ENCODE measurements around the gene RABEPK. TPM values are rescaled to one million over a fixed set of nuclear protein-coding genes. Genes with fewer than 3 reads are reported as not detected.
"Not testable (repeated sequence)": the region's sequence is repeated elsewhere in the genome, so short reads cannot be mapped to it uniquely, and the experiment has no call there.

RABEPK gene
- total RNA-seq, 1 donor from 2014 or later = 34.0 TPM

DNA sequence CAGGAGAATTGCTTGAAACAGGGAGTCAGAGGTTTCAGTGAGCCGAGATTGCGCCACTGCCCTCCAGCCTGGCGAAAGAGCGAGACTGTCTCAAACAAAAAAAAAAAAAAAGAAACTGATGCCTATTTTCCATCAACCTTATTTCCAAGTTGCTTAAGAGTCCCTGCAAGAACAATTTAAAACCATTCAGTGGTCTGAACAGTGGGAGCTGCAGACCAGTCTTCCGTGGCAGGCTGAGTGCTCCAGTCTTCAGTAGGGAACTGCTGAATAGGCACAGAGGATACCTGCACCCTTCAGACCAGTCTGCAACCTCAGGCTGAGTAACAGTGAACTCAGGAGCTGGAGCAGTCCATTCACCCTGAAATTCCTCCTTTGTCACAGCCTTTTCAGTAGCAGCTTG is 5.9 kb upstream of the RABEPK start:
- not testable (repeated sequence) for DNase-seq (ENCODE audit: low read depth, low spot score)

DNA sequence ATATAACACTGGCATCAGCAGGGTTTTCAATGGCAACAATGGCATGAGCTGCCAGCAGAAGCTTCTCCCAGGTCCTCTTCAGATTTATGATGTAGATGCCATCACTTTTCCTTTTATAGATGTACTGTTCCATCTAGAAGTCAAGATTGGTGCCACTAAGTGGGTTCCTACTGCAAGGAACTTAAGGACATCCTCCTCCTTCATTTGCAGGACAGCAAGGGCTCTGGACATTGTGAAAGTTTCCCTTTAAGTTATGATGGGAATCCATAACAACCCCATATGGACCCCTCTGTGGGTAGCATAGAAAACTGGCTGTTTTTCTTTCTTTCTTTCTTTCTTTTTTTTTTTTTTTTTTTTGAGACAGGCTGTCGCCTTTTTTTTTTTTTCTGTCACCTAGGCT is 4.8 kb upstream of the RABEPK start:
- not testable (repeated sequence) for DNase-seq (ENCODE audit: low read depth, low spot score)

DNA sequence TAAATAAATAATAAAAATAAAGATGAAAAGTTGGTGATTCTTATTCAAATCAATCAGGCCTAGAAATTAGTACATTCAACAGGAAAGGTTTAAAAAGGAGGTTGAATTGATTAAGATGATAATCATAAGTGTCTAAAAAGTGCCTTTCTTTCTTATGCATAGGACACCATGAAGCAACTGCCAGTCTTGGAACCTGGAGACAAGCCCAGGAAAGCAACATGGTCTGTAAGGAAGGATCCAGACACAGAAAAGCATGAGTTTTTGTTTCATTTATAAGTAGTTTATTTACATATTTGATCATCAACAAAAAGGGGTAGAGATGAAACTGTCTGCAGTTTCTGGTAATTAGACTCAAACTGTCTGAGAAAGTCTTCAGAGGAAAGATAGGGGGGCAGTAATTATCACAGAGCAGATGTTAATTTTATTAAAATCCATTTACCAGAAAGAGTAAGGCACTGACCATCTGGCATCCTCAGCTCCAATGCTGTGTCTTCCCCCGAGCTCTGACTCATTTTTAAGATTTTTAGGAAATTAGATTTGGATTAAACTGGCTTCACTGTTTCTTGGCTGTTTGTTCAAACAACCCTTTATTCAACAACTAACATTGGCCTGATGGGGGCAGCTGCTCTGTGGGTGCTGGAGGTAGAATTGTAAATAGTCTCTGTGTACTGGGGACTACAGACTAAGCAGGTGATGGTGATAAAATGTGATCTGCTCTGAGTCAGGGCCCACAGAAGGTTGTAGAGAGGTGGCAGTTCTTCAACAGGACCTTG is 2.7 kb downstream of the RABEPK start:
- no peak for DNase-seq (ENCODE audit: low read depth, low spot score)

DNA sequence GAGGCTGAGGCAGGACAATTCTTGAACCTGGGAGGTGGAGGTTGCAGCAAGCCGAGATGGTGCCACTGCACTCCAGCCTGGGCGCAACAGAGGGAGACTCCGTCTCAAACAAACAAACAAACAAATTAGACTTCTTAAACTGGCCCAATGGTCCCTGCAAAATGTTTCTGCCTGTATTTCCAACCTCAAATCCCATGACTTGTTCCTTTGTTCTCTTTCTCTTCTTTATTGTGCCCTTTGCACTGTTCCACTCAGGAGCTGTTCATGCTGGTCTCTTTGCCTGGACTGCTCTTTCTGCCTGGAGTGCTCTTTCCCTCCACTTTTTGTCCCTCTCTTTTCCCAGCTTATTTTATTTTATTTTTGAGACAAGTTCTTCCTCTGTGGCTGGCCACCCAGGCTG is 4.1 kb downstream of the RABEPK start:
- no peak for DNase-seq (ENCODE audit: low read depth, low spot score)

DNA sequence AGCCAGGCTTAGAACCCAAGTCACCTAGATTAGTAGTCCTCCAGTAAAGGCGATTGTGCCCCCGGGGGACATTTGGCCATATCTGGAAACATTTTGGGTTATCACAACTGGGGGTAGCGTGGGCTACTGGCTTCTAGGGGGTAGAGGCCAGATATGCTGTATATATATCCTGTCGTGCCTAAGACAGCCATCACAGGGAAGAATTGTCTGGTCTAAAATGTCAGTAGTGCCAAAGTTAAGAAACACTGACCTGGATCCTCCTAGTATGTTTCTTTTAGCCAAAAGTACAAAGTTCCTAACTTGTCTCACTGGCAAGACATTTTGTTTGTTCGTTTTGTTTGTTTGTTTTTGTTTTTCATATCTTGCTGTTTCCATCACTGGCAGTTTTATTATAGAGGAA is 13.8 kb downstream of the RABEPK start:
- DNase-seq (ENCODE audit: low read depth, low spot score) = no peak

DNA sequence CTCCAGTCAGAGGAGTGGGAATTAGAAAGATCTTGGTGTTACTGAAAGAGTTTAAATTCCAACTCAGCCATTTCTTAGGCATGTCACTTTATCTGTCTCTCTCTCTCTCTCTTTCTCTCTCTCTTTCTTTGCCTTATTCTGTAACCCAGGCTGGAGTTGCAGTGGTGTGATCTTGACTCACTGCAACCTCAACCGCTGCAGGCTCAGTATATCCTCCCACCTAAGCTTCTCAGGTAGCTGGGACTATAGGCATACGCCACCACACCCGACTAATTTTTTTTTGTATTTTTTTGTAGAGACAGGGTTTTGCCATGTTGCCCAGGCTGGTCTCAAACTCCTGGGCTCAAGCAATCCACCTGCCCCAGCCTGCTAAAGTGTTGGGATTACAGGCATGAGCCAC is 18.3 kb downstream of the RABEPK start:
- DNase-seq (ENCODE audit: low read depth, low spot score) = no peak

DNA sequence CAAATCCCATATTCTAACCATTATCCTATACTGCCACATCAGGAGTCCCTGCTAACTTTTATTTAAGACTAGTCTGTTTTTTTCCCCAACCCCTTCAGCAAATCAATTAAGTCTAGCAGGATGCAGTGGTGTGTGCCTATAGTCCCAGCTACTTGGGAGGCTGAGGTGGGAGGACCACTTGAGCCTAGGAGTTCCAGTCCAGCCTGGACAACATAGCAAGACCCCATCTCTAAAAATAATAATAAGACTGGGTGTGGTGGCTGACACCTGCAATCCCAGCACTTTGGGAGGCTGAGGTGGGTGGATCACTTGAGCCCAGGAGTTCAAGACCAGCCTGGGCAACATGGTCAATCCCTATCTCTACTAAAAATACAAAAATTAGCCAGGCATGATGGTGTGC is 24.5 kb downstream of the RABEPK start:
- DNase-seq (ENCODE audit: low read depth, low spot score) = not testable (repeated sequence)

DNA sequence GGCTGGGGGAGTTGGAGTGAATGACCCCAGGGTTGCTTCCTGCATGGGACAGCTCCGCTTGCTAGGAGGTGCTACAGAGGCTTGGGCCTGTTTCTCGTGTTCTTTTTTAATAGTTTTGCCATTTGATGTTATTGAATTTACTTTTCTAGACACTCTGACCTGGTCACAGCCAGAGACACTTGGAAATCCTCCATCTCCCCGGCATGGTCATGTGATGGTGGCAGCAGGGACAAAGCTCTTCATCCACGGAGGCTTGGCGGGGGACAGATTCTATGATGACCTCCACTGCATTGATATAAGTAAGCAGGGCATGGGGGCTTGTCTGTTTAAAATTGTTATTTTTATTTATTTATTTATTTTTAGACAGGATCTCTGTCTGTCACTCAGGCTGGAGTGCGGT is 27.4 kb downstream of the RABEPK start:
- no peak for DNase-seq (ENCODE audit: low read depth, low spot score)

DNA sequence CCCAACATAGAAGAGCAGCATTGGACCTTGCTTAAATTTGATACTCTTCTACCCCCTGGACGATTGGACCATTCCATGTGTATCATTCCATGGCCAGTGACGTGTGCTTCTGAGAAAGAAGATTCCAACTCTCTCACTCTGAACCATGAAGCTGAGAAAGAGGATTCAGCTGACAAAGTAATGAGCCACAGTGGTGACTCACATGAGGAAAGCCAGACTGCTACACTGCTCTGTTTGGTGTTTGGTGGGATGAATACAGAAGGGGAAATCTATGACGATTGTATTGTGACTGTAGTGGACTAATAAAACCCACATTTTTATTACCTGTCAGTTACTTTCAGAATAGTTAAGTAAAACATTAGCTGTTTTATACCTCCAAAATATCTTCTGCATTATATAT is 33.3 kb downstream of the RABEPK start:
- peak; percentile 47 for DNase-seq (ENCODE audit: low read depth, low spot score)

DNA sequence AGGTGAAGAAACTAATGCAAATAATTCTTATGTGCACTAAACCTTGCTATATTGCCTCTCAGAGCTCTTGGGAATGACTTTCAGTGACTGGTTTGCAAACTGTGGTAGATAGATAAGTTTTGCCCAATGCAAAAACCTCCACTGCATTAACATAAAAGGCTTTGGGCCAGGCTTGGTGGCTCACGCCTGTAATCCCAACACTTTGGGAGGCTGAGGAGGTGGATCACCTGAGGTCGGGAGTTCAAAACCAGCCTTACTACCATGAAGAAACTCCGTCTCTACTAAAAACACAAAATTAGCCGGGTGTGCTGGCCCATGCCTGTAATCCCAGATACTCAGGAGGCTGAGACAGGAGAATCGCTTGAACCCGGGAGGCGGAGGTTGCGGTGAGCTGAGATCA is 33.8 kb downstream of the RABEPK start:
- DNase-seq (ENCODE audit: low read depth, low spot score) = not testable (repeated sequence)

DNA sequence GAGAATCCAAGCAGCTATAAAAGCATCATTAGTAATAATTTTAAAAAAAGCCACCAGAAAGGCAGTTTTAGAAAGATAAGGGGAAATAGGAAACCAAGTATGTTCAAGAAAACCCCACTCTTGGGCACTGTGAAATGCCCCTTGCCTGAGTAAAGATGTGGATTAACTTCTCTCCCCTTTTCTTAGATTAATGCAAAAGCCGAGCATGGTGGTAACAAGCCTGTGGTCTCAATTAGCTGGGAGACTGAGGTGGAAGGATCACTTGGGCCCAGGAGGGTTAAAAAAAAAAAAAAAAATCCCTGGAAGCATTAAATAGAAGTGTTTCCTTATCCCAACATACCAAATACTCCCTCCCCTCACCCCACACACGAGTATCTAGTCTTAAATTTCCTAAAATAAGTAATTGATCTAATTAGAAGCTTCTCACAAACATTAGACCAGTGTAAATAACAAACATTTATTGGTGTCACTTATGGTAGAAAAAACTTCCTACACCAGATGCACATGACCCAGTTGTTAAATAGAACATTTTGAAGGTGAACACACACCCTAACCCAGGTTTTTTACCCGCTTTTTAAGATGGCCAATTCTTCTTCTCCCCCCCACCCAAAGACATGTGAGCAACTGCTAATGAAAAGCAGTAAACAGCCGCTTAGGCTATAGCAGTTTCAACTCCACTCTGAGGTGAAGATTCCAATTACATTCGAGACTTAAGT is 35.6 kb downstream of the RABEPK start:
- no peak for DNase-seq (ENCODE audit: low read depth, low spot score)

DNA sequence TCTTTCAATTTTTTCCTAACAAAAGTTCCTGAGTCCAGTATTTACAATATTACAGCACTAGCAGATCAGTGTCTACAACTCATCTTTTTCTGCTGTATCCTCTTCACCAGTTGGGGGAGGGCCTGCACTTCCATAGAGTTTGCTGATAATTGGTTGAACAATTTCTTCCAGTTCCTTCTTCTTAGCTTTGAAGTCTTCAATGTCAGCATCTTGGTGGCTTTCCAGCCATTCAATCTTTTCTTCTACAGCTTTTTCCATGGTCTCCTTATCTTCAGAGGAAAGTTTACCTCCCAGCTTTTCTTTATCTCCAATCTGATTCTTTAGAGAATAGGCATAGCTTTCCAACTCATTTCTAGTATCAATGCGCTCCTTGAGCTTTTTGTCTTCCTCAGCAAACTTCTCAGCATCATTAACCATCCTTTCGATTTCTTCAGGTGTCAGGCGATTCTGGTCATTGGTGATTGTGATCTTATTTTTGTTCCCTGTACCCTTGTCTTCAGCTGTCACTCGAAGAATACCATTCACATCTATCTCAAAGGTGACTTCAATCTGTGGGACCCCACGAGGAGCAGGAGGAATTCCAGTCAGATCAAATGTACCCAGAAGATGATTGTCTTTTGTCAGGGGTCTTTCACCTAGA is 36.3 kb downstream of the RABEPK start:
- not testable (repeated sequence) for DNase-seq (ENCODE audit: low read depth, low spot score)

DNA sequence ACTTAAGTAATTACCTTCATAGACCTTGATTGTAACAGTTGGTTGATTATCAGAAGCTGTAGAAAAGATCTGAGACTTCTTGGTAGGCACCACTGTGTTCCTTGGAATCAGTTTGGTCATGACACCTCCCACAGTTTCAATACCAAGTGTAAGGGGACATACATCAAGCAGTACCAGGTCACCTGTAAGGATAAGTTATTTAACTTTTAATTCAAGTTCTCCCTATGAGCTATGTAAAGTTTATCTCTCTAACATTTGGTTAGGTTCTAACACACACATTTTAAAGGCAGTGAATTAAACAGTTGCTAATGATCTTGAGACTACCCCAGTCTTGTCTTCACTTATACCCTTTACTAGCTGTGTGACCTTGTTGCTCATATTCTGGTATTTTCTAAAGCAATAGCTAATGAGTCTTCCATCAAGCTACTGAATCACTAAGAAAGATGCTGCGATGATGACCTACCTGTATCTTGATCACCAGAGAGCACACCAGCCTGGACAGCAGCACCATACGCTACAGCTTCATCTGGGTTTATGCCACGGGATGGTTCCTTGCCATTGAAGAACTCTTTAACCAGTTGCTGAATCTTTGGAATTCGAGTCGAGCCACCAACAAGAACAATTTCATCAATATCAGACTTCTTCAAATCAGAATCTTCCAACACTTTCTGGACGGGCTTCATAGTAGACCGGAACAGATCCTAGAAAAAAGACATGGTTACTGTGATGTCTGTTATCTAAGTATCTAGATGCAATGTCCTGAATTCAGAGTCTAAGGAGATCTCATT is 38.0 kb downstream of the RABEPK start:
- DNase-seq (ENCODE audit: low read depth, low spot score) = no peak

DNA sequence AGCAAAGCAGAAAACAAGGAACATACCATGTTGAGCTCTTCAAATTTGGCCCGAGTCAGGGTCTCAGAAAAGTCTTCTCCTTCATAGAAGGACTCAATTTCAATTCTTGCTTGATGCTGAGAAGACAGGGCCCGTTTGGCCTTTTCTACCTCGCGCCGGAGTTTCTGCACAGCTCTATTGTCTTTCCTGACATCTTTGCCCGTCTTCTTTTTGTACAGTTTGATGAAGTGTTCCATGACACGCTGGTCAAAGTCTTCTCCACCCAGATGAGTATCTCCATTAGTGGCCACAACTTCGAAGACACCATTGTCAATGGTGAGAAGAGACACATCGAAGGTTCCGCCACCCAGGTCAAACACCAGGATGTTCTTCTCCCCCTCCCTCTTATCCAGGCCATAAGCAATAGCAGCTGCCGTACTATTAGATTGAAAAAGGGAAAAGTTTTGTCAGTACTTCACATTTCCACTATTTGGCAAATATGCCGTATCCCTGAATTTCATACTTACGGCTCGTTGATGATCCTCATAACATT is 38.6 kb downstream of the RABEPK start:
- DNase-seq (ENCODE audit: low read depth, low spot score) = no peak

DNA sequence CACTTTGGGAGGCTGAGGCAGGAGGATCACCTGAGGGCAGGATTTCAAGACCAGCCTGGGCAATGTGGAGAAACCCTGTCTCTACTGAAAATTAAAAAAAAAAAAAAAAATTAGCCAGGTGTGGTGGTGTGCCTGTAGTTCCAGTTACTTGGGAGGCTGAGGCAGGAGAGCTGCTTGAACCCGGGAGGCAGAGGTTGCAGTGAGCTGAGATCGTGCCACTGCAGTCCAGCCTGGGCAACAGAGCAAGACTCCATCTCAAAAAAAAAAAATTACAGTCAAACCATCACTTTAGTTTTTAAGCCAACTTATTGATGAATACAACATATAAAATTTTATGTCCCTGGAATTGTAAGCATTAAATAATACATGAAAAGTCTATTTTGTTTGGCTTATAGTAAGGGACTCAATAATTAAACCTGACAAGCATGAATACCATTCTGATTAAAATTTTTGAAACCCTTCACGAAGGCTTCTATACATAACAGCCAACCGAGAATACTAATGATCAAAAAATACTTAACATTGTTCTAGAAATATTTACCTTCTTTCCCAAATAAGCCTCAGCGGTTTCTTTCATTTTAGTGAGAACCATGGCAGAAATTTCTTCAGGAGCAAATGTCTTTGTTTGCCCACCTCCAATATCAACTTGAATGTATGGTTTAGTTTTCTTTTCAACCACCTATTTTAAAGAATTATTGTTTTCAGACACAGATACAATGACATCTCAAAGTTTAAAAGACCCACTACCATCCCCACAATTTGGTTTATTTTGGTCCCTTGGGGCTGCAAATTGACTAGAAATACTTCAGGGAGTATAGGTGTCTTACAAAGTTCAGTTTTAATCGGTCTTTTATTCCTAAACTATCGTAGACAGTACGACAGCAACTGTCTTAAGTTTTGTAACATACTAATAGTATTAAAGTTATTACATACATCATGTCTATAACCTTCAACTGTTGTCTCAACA is 39.6 kb downstream of the RABEPK start:
- DNase-seq (ENCODE audit: low read depth, low spot score) = no peak

DNA sequence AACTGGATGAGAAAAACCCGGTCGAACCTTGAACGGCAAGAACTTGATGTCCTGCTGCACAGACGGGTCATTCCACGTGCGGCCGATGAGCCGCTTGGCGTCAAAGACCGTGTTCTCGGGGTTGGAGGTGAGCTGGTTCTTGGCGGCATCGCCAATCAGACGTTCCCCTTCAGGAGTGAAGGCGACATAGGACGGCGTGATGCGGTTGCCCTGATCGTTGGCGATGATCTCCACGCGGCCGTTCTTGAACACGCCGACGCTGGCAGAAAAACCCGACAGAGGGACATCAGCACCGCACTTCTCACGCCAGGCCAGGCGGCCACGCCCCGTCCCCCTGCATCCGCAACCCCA is 40.3 kb downstream of the RABEPK start:
- DNase-seq (ENCODE audit: low read depth, low spot score) = no peak

DNA sequence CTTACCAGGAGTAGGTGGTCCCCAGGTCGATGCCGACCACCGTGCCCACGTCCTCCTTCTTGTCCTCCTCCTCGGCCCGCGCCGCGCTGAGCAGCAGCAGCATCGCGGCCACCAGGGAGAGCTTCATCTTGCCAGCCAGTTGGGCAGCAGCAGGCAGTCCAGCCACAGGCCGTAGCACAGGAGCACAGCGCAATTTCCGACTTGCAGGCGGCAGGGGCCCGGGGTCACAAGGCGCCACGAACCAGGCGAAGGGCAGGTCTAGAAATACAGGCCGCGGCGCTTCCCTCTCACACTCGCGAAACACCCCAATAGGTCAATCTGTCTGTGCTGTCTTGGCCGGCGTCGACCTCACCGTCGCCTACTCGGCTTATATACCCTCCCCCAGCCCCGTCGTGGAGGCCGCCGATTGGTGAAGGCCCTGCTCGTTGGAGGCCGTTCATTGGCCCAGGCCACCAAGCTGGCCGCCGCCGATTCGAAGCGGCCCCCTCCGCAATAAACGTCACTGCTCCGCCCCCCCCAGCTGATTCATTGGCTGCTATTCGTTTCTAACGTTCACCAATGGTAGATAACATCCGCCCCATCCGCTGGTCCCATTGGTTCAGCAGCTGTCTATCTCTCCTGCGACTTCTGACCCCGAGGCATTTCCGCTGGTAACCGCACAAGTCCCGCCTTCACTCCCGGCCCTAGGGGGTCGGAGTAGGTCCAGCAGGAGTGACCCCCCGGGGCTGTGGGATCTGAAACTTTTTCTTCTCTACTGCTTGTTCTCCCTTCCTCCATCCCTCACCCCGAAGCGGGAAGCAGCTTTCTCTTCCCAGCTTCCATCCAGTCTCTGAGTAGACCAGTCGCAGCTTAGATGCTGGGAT is 40.9 kb downstream of the RABEPK start, which contains the start of gene HSPA5:
TSS of gene HSPA5 (minus strand) at position 344 of the 863 bp plus-strand sequence. CDS start at position 127, 217 bp downstream.
- DNase-seq (ENCODE audit: low read depth, low spot score) = peak; percentile 99

DNA sequence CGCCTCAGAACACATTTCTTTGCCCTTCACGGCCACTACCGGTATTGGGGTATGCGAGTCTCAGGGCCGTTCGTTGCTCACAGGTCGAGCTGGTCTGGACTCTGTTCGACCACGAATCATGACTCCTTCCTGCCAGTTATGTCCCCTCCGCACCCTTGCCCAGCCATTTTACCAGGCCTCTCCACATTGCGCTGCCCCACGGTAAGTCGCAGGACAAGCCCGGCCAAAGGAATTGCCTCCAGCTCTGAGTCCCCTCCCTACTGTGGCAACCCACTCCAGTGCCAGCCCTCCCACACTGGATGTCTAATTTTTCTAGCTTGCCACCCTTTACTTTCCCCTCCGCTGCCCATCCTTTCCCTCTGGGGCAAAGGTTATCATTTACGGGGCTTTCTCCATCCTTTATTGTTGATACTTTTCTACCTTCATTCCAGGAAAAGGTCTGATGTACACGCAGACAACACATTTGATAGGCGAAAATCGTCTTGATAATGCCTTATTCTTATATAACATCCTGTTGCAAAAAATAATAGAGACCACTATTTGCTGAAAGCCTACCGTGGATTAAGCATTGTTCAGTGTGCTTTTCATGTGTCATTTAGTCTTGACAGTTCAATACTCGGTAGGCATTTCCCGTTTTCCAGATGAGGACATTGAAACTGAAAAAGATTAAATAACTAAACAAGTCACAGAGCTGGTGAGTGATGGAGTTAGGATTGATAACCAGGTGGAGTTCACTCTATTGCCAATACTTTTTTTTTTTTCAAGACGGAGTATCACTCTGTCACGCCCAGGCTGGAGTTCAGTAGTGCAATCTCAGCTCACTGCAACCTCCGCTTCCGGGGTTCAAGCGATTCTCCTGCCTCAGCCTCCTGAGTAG is 41.8 kb downstream of the RABEPK start:
- no peak for DNase-seq (ENCODE audit: low read depth, low spot score)
